GM12801 (cell line): ENCODE results near the gene THSD4.

Experiments used
- CTCF ChIP-seq: IDR thresholded peaks from one replicate; pipeline ENCODE4 v1.5.1; 2011; ENCODE audit warnings: control low read depth; ENCODE audit not compliant: insufficient read length; ENCODE audit errors: extremely low read depth

THSD4 gene

GRCh38 chr15:71462638-71463037 lies 347.4 kb downstream of the THSD4 start:
- no peak for TF ChIP-seq CTCF

GRCh38 chr15:71463156-71463665 lies 347.9 kb downstream of the THSD4 start:
- no peak for TF ChIP-seq CTCF

GRCh38 chr15:71465131-71465955 lies 350.1 kb downstream of the THSD4 start:
- TF ChIP-seq CTCF, result no peak

- no peak for TF ChIP-seq CTCF
These were observed 353.4 kb downstream of the THSD4 start for GRCh38 chr15:71468715-71469114.

GRCh38 chr15:71469413-71469812 lies 354.1 kb downstream of the THSD4 start:
- no peak for TF ChIP-seq CTCF

GRCh38 chr15:71471347-71471746 lies 356.1 kb downstream of the THSD4 start:
- no peak for TF ChIP-seq CTCF

GRCh38 chr15:71472566-71472965 lies 357.3 kb downstream of the THSD4 start:
- no peak for TF ChIP-seq CTCF
